Smooth muscle cell (in vitro differentiated cells): Measurements from ENCODE around the gene WDFY3. TPM values are rescaled to one million over a fixed set of nuclear protein-coding genes. Genes with fewer than 3 reads are reported as not detected.

Experiments used
- DNase-seq: peaks from one replicate; lab custom pipeline; 2025; ENCODE audit not compliant: unreplicated experiment; lab: John Stamatoyannopoulos, UW
- H2AFZ ChIP-seq: fragments of 200-600 bp; sonication (generic); 2 replicates; pipeline ENCODE4 v1.6.0; 2016; ENCODE audit warnings: antibody characterized with exemption, low read depth, mild to moderate bottlenecking
- H3F3A ChIP-seq: fragments of 200-600 bp; sonication (generic); 2 replicates; pipeline ENCODE4 v1.6.0; 2017; ENCODE audit warnings: antibody characterized with exemption, low read depth
- H3K27ac ChIP-seq: fragments of 200-600 bp; sonication (generic); 2 replicates; pipeline ENCODE4 v1.5.1; 2016; ENCODE audit warnings: low read depth, mild to moderate bottlenecking
- H3K27me3 ChIP-seq: fragments of 200-600 bp; sonication (generic); 2 replicates; pipeline ENCODE4 v1.6.1; 2016; ENCODE audit warnings: low read depth, mild to moderate bottlenecking
- H3K36me3 ChIP-seq: fragments of 200-600 bp; sonication (generic); 2 replicates; pipeline ENCODE4 v1.5.1; 2016; ENCODE audit warnings: low read depth
- H3K4me1 ChIP-seq: fragments of 200-600 bp; sonication (generic); 2 replicates; pipeline ENCODE4 v1.5.1; 2016; ENCODE audit warnings: low read depth
- H3K4me2 ChIP-seq: fragments of 200-600 bp; sonication (generic); 2 replicates; pipeline ENCODE4 v1.6.0; 2016; ENCODE audit warnings: mild to moderate bottlenecking
- H3K4me3 ChIP-seq: fragments of 200-600 bp; sonication (generic); 2 replicates; pipeline ENCODE4 v1.5.1; 2016; ENCODE audit warnings: mild to moderate bottlenecking
- H3K79me2 ChIP-seq: fragments of 200-600 bp; sonication (generic); 2 replicates; pipeline ENCODE4 v1.6.0; 2016; ENCODE audit warnings: low read depth, mild to moderate bottlenecking
- H3K9ac ChIP-seq: fragments of 200-600 bp; sonication (generic); 2 replicates; pipeline ENCODE4 v1.6.0; 2016; ENCODE audit warnings: low read depth
- H3K9me3 ChIP-seq: fragments of 200-600 bp; sonication (generic); replicated peaks from 2 replicates; pipeline ENCODE4 v1.5.1; 2016; ENCODE audit warnings: low read depth
- H4K20me1 ChIP-seq: fragments of 200-600 bp; sonication (generic); 2 replicates; pipeline ENCODE4 v1.6.0; 2016; ENCODE audit warnings: low read depth
- WGBS: methylation state at CpG from one replicate; pipeline ENCODE4 v1.1.7; 2016; ENCODE audit warnings: low lambda C conversion rate; 5-methylcytosine and 5-hydroxymethylcytosine counted together
- polyA plus RNA-seq: library from polyadenylated mRNA; unstranded; fragments of >200 nt; fragmentation: Nextera tagmentation; extraction: Ambion mirVana; gene quantifications from 2 replicates; pipeline ENCODE4 v1.2.1, GENCODE V29; 2016
- total RNA-seq: library from RNA; depleted of rRNA; stranded (reverse); fragments of >200 nt; gene quantifications from 2 replicates; pipeline ENCODE4 v1.2.3, GENCODE V29; 2014
- TF ChIP-seq, protein P1 (sequence below): fragments of 200-600 bp; sonication (generic); IDR thresholded peaks from 2 replicates; pipeline ENCODE4 v1.5.1; 2017; ENCODE audit warnings: borderline replicate concordance, mild to moderate bottlenecking, antibody characterized with exemption; ENCODE audit not compliant: insufficient read depth, poor library complexity, severe bottlenecking

The WDFY3 gene
- total and polyA plus RNA-seq, 2 experiments from 2014 or later, result 4.0 to 63.9 TPM

DNA sequence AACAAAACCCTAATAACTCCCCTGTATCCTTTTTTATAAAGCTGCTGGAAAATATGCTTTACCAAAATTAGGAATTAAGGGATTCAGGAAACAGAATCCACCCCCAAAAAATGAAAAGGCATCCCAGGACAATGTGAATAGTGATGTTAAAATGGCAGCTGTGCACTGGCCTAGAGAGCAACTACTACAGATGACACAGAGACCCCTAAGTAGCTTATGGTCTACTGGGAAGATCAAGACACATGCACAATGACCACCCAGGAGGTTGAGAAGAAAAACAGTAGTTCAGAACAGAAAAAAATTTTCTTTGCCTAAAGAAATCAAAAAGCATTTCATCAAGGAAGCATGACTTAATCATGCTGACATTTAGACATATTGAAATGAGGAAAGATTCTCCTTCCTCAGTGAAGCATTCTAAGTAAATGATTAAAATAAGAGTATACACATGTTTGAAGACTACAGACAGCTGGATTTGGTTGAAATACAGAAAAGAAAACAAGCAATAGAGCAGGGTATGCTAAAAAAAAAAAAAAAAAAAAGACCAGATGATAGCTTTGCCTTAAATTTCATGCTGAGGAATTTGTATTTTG, 117.3 kb downstream of the WDFY3 start:
- H3K79me2 ChIP-seq, result peaks cover 14% of the 10 kb centered on the region
- no peaks in the 10 kb centered on the region for H3K4me1 ChIP-seq
- H4K20me1 ChIP-seq, result peaks cover 15% of the 10 kb centered on the region
- H3K4me3 ChIP-seq, result no peak overlapping the region
- no peak overlapping the region for H3K9ac ChIP-seq
- H3F3A ChIP-seq, result no peaks in the 10 kb centered on the region
- H3K4me2 ChIP-seq, result no peak overlapping the region
- DNase-seq, result no peak
- TF ChIP-seq, protein P1, sequence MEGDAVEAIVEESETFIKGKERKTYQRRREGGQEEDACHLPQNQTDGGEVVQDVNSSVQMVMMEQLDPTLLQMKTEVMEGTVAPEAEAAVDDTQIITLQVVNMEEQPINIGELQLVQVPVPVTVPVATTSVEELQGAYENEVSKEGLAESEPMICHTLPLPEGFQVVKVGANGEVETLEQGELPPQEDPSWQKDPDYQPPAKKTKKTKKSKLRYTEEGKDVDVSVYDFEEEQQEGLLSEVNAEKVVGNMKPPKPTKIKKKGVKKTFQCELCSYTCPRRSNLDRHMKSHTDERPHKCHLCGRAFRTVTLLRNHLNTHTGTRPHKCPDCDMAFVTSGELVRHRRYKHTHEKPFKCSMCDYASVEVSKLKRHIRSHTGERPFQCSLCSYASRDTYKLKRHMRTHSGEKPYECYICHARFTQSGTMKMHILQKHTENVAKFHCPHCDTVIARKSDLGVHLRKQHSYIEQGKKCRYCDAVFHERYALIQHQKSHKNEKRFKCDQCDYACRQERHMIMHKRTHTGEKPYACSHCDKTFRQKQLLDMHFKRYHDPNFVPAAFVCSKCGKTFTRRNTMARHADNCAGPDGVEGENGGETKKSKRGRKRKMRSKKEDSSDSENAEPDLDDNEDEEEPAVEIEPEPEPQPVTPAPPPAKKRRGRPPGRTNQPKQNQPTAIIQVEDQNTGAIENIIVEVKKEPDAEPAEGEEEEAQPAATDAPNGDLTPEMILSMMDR, result no peak
- no peaks in the 10 kb centered on the region for H3K27me3 ChIP-seq
- no peaks in the 10 kb centered on the region for H3K9me3 ChIP-seq
- H3K36me3 ChIP-seq, result peaks cover 9% of the 10 kb centered on the region
- H2AFZ ChIP-seq, result no peak overlapping the region
- H3K27ac ChIP-seq, result no peak overlapping the region

DNA sequence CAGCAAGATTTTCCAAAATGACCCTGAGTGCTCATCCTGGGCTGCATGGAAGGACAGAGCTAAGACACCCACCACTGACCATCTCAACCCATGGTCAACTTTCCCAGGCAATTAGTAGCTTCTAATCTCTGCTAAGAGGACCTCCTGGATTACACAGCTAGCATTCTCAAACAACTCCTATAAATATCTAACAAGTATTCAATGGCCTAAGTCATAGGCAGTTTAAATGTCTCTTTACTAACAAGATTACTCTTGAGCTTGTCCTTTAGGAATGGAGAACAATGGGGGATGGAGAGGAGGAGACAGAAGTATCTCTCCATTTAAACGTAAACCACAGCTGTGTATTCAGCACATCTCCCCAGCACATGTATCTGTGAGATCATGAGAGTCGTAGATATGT, 118.1 kb downstream of the WDFY3 start:
- TF ChIP-seq, protein P1, result no peak
- 97% methylated on average over 2 of the region's 2 CpGs for WGBS

DNA sequence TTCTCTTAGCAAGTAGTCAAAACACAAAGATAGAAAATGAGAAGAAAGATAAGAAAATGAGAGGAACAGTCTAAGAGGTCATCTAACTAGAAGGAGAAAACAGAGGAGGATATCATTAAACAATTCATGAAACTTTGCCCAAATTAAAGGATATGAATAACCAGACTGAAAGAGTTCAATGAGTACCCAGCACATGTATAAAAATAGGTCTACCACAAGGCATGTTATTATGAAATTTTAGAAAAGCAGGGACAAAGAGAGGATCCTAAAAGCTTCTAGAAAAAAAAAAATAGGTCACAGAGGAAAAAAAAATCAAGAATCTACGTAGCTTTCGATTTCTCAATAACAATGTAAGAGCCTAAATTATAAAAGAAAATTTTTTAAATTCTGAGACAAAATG, 118.5 kb downstream of the WDFY3 start:
- H3K9me3 ChIP-seq, result no peaks in the 10 kb centered on the region
- 97% methylated on average over 2 of the region's 2 CpGs for WGBS
- H3K36me3 ChIP-seq, result peaks cover 9% of the 10 kb centered on the region
- H3K27me3 ChIP-seq, result no peaks in the 10 kb centered on the region
- TF ChIP-seq, protein P1, result no peak
- H3K4me2 ChIP-seq, result no peak overlapping the region
- H3K79me2 ChIP-seq, result peaks cover 14% of the 10 kb centered on the region
- peaks cover 15% of the 10 kb centered on the region for H4K20me1 ChIP-seq
- H3K27ac ChIP-seq, result no peak overlapping the region
- H3F3A ChIP-seq, result no peaks in the 10 kb centered on the region
- DNase-seq, result no peak
- H3K4me1 ChIP-seq, result no peaks in the 10 kb centered on the region
- H2AFZ ChIP-seq, result no peak overlapping the region
- no peak overlapping the region for H3K4me3 ChIP-seq
- H3K9ac ChIP-seq, result no peak overlapping the region

More for the DNA sequence above, 118.1 kb downstream of the WDFY3 start:
- peaks cover 9% of the 10 kb centered on the region for H3K36me3 ChIP-seq
- H3K9me3 ChIP-seq, result no peaks in the 10 kb centered on the region
- H3K4me1 ChIP-seq, result no peaks in the 10 kb centered on the region
- H3F3A ChIP-seq, result no peaks in the 10 kb centered on the region
- H3K27ac ChIP-seq, result no peak overlapping the region
- H4K20me1 ChIP-seq, result peaks cover 15% of the 10 kb centered on the region
- no peak overlapping the region for H3K9ac ChIP-seq
- H3K27me3 ChIP-seq, result no peaks in the 10 kb centered on the region
- no peak overlapping the region for H2AFZ ChIP-seq
- H3K79me2 ChIP-seq, result peaks cover 14% of the 10 kb centered on the region
- DNase-seq, result no peak
- no peak overlapping the region for H3K4me2 ChIP-seq
- no peak overlapping the region for H3K4me3 ChIP-seq

DNA sequence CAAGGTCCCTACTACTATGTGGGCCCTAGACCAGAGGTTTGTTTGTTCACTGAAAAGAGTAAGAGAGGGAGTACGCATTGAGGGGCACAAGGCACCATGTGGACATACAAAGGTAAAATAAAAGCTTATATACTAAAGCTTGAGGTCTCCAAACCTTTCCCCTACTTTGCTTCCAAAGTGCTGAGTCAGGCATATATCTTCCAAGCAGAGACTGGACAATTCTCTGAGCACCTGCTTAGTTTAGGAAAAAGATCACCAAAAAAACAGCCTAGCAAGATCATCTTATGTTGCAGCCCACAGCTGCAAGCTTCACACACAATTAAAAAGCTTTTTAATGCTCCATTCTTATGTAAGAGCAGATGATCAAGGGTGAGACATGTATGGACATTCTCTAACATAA, 119.5 kb downstream of the WDFY3 start:
- H3K9me3 ChIP-seq, result no peaks in the 10 kb centered on the region
- DNase-seq, result no peak
- H3K9ac ChIP-seq, result no peak overlapping the region
- TF ChIP-seq, protein P1, result no peak
- H3F3A ChIP-seq, result no peaks in the 10 kb centered on the region
- H2AFZ ChIP-seq, result no peak overlapping the region
- no peaks in the 10 kb centered on the region for H3K4me1 ChIP-seq
- H3K4me2 ChIP-seq, result no peak overlapping the region
- H3K36me3 ChIP-seq, result peaks cover 9% of the 10 kb centered on the region
- 100% methylated on average over 1 of the region's 1 CpG for WGBS
- H3K27ac ChIP-seq, result no peak overlapping the region
- peaks cover 14% of the 10 kb centered on the region for H3K79me2 ChIP-seq
- H3K27me3 ChIP-seq, result no peaks in the 10 kb centered on the region
- peaks cover 12% of the 10 kb centered on the region for H4K20me1 ChIP-seq
- no peak overlapping the region for H3K4me3 ChIP-seq
